Measurements from ENCODE around the gene AUTS2. TPM values are rescaled to one million over a fixed set of nuclear protein-coding genes. Genes with fewer than 3 reads are reported as not detected.

AUTS2 gene
- total and polyA plus RNA-seq, 10 of the 15 experiments (the other 5 are each of a cell fraction or from before 2014, with no cell fraction given), result 6.4 to 55.6 (median 21.6) TPM

GRCh38 chr7:70349819-70350218 is 751.5 kb downstream of the AUTS2 start:
- ChIA-PET POLR2A (no interaction called here), RAD21 (ENCODE audit: unreplicated experiment) (no interaction called here), CTCF (no interaction called here), SMC1A (ENCODE audit: uncharacterized antibody, unreplicated experiment) (interaction anchor here (0.7 to 1.2 kb wide), 2 partner anchors 16 to 40 kb away, joined by 3 to 4 read pairs; no protein-coding TSS in a partner anchor)
- no peaks in the 10 kb centered on the region; a peak in 1 of 4 replicates for H3K27me3 ChIP-seq (replicated peaks in 1 of 2; ENCODE audit: control insufficient read depth in 2 of 2, insufficient read depth in 2 of 2, low read length in 1 of 2)
- no peaks in the 10 kb centered on the region for H3K36me3 ChIP-seq (ENCODE audit: control insufficient read depth in 2 of 2, insufficient read depth in 2 of 2, low read length in 1 of 2)
- intact Hi-C loops (cut with micrococcal nuclease; ENCODE audit: unreplicated experiment), result no loop called here
- no peak overlapping the region for H2AFZ ChIP-seq (ENCODE audit: control insufficient read depth, low read depth, low read length)
- TF ChIP-seq SP1 (IDR thresholded peaks at IDR 0.05; ENCODE audit: low read depth, low read length), result no peak
- TF ChIP-seq ASH2L (IDR thresholded peaks at IDR 0.05; ENCODE audit: borderline replicate concordance, low read depth), result no peak
- TF ChIP-seq TCF3 (IDR thresholded peaks at IDR 0.05; ENCODE audit: borderline replicate concordance, insufficient read depth, low read depth, low read length), result no peak
- no peak for TF ChIP-seq RCOR1 (conservative IDR thresholded peaks at IDR 0.05; ENCODE audit: low read depth, low read length)
- TF ChIP-seq MYB (IDR thresholded peaks at IDR 0.05; ENCODE audit: borderline replicate concordance, low read depth, low read length), result no peak
- TF ChIP-seq RAD21 (IDR thresholded peaks at IDR 0.05; ENCODE audit: insufficient read depth, low read depth, low read length), result no peak
- TF ChIP-seq, protein P1, sequence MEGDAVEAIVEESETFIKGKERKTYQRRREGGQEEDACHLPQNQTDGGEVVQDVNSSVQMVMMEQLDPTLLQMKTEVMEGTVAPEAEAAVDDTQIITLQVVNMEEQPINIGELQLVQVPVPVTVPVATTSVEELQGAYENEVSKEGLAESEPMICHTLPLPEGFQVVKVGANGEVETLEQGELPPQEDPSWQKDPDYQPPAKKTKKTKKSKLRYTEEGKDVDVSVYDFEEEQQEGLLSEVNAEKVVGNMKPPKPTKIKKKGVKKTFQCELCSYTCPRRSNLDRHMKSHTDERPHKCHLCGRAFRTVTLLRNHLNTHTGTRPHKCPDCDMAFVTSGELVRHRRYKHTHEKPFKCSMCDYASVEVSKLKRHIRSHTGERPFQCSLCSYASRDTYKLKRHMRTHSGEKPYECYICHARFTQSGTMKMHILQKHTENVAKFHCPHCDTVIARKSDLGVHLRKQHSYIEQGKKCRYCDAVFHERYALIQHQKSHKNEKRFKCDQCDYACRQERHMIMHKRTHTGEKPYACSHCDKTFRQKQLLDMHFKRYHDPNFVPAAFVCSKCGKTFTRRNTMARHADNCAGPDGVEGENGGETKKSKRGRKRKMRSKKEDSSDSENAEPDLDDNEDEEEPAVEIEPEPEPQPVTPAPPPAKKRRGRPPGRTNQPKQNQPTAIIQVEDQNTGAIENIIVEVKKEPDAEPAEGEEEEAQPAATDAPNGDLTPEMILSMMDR (IDR thresholded peaks at IDR 0.05 in 2 of 3, conservative IDR thresholded peaks at IDR 0.05 in 1 of 3; ENCODE audit: control insufficient read depth in 2 of 3, extremely low read depth in 1 of 3, insufficient read depth in 1 of 3, low read depth in 3 of 3, low read length in 3 of 3), result no peak
- no peak for TF ChIP-seq CEBPZ (IDR thresholded peaks at IDR 0.05; ENCODE audit: low read depth, low read length)
- no peaks in the 10 kb centered on the region; the same call in 2 of the 3 replicates for H3K9me3 ChIP-seq (replicated peaks; ENCODE audit: control insufficient read depth, insufficient read depth, low read length)
- H3K4me1 ChIP-seq (ENCODE audit: control insufficient read depth, insufficient read depth, low read length), result peaks cover 15% of the 10 kb centered on the region
- FAIRE-seq, result no peak
- H4K20me1 ChIP-seq (ENCODE audit: control insufficient read depth, insufficient read depth), result no peaks in the 10 kb centered on the region
- 56% methylated on average over 1 of the region's 1 CpG for WGBS (ENCODE audit: insufficient coverage, insufficient replicate concordance, low lambda C conversion rate, missing lambda C conversion rate)
- no peak overlapping the region for H3K4me3 ChIP-seq
- no peak for DNase-seq (ENCODE audit: low read depth, low spot score)
- in situ Hi-C loops (cut with MboI), result no loop called here
- BruUV-seq (replicated peaks), result no TSS peak
- H3K27ac ChIP-seq (ENCODE audit: control insufficient read depth, insufficient read depth), result no peak overlapping the region
- no peak for ATAC-seq
- no peak overlapping the region for H3K4me2 ChIP-seq (ENCODE audit: control insufficient read depth, insufficient read depth)
- H3K79me2 ChIP-seq (ENCODE audit: control insufficient read depth, insufficient read depth, low read length), result no peaks in the 10 kb centered on the region
- H3K9ac ChIP-seq (ENCODE audit: control insufficient read depth, insufficient read depth, low read length), result no peak overlapping the region

All from GM12878 (cell line).